ENCODE data around the gene NDFIP1. TPM values are rescaled to one million over a fixed set of nuclear protein-coding genes. Genes with fewer than 3 reads are reported as not detected.

The NDFIP1 gene
- total and polyA plus RNA-seq, 10 of the 15 experiments (the other 5 are each of a cell fraction or from before 2014, with no cell fraction given), result 0.08 to 2.7 (median 0.92) TPM

DNA sequence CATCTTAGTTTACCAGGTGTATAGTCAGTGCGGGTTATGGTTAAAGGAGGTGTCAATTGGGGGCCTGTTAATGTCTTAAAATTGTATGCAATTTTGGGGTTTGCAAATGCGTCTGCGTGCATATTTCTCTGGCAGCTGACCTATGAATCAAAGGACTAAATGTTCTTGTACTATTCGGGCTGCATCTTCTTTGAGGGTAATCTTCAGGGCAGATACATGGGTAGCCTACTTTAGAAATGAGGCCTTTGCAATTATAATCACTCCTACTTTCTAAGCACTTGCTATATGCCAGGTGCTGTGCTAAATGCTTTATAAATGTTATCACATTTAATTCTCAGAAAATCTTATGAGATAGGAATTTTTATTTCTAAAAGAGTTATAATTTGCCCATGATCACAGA, 58.2 kb downstream of the NDFIP1 start:
- SMC1A ChIA-PET (ENCODE audit: uncharacterized antibody, unreplicated experiment), result no interaction called here
- Histone ChIP-seq H3K4me3 (no peak overlapping the region), H3K9me3 (replicated peaks; ENCODE audit: control insufficient read depth, insufficient read depth, low read length) (no peaks in the 10 kb centered on the region), H3K79me2 (ENCODE audit: control insufficient read depth, insufficient read depth, low read length) (no peaks in the 10 kb centered on the region), H3K36me3 (ENCODE audit: control insufficient read depth in 2 of 2, insufficient read depth in 2 of 2, low read length in 1 of 2) (no peaks in the 10 kb centered on the region), H3K4me2 (ENCODE audit: control insufficient read depth, insufficient read depth) (no peak overlapping the region), H3K4me1 (ENCODE audit: control insufficient read depth, insufficient read depth, low read length) (no peaks in the 10 kb centered on the region), H3K27me3 (replicated peaks in 1 of 2; ENCODE audit: control insufficient read depth in 2 of 2, insufficient read depth in 2 of 2, low read length in 1 of 2) (no peaks in the 10 kb centered on the region; a peak in 2 of 4 replicates), H4K20me1 (ENCODE audit: control insufficient read depth, insufficient read depth) (no peaks in the 10 kb centered on the region), H3K27ac (ENCODE audit: control insufficient read depth, insufficient read depth) (no peak overlapping the region), H2AFZ (ENCODE audit: control insufficient read depth, low read depth, low read length) (no peak overlapping the region), H3K9ac (ENCODE audit: control insufficient read depth, insufficient read depth, low read length) (no peak overlapping the region)
- ATAC-seq (no peak), FAIRE-seq (no peak), DNase-seq (ENCODE audit: low read depth, low spot score) (no peak)
- POLR2A ChIA-PET, result no interaction called here
- intact Hi-C loops (cut with micrococcal nuclease; ENCODE audit: unreplicated experiment), result loop anchor here (10.0 kb wide), 1 partner anchor 258 kb away; no protein-coding TSS in a partner anchor
- 59% methylated on average over 4 of the region's 4 CpGs for WGBS (ENCODE audit: insufficient coverage, insufficient replicate concordance, low lambda C conversion rate, missing lambda C conversion rate)
- RAD21 ChIA-PET (ENCODE audit: unreplicated experiment), result no interaction called here
- CTCF ChIA-PET, result interaction anchor here (1.2 kb wide), 1 partner anchor 20 kb away, joined by 5 read pairs; no protein-coding TSS in a partner anchor
- in situ Hi-C loops (cut with MboI), result no loop called here
- no TSS peak for BruUV-seq (replicated peaks)
- TF ChIP-seq YY1 (IDR thresholded peaks at IDR 0.05; ENCODE audit: low read depth, low read length), result no peak
- TF ChIP-seq EP300 (IDR thresholded peaks at IDR 0.05; ENCODE audit: borderline replicate concordance in 1 of 2, control insufficient read depth in 1 of 2, low read depth in 2 of 2, low read length in 2 of 2), result no peak
- TF ChIP-seq ZSCAN29 (IDR thresholded peaks at IDR 0.05), result no peak
- TF ChIP-seq, protein P1, sequence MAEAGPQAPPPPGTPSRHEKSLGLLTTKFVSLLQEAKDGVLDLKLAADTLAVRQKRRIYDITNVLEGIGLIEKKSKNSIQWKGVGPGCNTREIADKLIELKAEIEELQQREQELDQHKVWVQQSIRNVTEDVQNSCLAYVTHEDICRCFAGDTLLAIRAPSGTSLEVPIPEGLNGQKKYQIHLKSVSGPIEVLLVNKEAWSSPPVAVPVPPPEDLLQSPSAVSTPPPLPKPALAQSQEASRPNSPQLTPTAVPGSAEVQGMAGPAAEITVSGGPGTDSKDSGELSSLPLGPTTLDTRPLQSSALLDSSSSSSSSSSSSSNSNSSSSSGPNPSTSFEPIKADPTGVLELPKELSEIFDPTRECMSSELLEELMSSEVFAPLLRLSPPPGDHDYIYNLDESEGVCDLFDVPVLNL (IDR thresholded peaks at IDR 0.05; ENCODE audit: low read depth, low read length), result no peak
- TF ChIP-seq NR2F1 (conservative IDR thresholded peaks at IDR 0.05), result no peak
- TF ChIP-seq, protein P2, sequence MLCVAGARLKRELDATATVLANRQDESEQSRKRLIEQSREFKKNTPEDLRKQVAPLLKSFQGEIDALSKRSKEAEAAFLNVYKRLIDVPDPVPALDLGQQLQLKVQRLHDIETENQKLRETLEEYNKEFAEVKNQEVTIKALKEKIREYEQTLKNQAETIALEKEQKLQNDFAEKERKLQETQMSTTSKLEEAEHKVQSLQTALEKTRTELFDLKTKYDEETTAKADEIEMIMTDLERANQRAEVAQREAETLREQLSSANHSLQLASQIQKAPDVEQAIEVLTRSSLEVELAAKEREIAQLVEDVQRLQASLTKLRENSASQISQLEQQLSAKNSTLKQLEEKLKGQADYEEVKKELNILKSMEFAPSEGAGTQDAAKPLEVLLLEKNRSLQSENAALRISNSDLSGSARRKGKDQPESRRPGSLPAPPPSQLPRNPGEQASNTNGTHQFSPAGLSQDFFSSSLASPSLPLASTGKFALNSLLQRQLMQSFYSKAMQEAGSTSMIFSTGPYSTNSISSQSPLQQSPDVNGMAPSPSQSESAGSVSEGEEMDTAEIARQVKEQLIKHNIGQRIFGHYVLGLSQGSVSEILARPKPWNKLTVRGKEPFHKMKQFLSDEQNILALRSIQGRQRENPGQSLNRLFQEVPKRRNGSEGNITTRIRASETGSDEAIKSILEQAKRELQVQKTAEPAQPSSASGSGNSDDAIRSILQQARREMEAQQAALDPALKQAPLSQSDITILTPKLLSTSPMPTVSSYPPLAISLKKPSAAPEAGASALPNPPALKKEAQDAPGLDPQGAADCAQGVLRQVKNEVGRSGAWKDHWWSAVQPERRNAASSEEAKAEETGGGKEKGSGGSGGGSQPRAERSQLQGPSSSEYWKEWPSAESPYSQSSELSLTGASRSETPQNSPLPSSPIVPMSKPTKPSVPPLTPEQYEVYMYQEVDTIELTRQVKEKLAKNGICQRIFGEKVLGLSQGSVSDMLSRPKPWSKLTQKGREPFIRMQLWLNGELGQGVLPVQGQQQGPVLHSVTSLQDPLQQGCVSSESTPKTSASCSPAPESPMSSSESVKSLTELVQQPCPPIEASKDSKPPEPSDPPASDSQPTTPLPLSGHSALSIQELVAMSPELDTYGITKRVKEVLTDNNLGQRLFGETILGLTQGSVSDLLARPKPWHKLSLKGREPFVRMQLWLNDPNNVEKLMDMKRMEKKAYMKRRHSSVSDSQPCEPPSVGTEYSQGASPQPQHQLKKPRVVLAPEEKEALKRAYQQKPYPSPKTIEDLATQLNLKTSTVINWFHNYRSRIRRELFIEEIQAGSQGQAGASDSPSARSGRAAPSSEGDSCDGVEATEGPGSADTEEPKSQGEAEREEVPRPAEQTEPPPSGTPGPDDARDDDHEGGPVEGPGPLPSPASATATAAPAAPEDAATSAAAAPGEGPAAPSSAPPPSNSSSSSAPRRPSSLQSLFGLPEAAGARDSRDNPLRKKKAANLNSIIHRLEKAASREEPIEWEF (IDR thresholded peaks at IDR 0.05; ENCODE audit: insufficient replicate concordance, low read depth, low read length), result no peak
- TF ChIP-seq YBX1 (IDR thresholded peaks at IDR 0.05), result no peak
- TF ChIP-seq, protein P3, sequence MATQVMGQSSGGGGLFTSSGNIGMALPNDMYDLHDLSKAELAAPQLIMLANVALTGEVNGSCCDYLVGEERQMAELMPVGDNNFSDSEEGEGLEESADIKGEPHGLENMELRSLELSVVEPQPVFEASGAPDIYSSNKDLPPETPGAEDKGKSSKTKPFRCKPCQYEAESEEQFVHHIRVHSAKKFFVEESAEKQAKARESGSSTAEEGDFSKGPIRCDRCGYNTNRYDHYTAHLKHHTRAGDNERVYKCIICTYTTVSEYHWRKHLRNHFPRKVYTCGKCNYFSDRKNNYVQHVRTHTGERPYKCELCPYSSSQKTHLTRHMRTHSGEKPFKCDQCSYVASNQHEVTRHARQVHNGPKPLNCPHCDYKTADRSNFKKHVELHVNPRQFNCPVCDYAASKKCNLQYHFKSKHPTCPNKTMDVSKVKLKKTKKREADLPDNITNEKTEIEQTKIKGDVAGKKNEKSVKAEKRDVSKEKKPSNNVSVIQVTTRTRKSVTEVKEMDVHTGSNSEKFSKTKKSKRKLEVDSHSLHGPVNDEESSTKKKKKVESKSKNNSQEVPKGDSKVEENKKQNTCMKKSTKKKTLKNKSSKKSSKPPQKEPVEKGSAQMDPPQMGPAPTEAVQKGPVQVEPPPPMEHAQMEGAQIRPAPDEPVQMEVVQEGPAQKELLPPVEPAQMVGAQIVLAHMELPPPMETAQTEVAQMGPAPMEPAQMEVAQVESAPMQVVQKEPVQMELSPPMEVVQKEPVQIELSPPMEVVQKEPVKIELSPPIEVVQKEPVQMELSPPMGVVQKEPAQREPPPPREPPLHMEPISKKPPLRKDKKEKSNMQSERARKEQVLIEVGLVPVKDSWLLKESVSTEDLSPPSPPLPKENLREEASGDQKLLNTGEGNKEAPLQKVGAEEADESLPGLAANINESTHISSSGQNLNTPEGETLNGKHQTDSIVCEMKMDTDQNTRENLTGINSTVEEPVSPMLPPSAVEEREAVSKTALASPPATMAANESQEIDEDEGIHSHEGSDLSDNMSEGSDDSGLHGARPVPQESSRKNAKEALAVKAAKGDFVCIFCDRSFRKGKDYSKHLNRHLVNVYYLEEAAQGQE (IDR thresholded peaks at IDR 0.05; ENCODE audit: low read depth, low read length), result no peak
- no peak for TF ChIP-seq WRNIP1 (IDR thresholded peaks at IDR 0.05; ENCODE audit: borderline replicate concordance, low read depth, low read length)
- no peak for TF ChIP-seq SUZ12 (IDR thresholded peaks at IDR 0.05; ENCODE audit: unreplicated experiment)
- TF ChIP-seq JUND (IDR thresholded peaks at IDR 0.05; ENCODE audit: low read depth, low read length), result no peak
- no peak for TF ChIP-seq ZNF274 (IDR thresholded peaks at IDR 0.05; ENCODE audit: insufficient read depth, insufficient read length)

All from GM12878 (cell line).